ENCODE data around the gene MPPED2.

MPPED2 gene

DNA sequence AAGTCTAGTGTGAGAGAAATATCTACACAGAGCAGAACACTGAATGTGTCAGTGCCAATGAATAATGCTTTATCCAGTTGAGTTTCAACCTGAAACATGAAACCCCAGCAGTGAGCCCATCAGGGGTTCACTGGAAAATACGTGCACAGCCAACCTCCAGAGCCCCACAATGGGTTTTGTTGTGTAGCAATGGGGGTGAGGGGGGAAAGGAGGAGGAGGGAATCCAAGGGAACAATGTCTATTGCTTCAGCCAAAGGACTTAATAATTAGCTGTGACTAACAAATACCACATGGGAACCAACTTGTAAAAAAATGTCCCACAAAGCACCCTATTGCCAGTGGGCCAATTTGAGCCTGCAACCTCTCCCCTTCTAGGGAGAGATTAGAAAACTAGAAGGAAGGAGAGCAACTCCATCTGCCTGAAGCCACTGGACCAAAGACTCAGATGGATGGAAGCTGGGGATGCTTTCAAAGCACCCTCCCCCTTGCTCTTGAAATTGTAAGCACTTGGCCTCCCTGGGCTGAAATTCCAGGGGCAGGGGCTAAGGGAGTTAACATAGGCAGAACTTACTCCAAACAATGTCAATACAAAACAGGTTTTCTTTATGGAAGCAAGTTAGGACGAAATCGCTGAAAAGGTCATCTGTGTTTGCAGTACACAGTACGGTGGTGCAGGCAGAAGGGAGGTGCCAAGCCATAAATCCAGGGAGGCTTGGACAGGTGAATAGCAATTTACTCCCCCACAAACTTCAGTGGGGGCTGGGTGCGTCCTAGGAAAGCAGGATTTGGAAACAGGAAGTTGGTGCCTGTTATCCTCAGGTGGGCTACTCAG is 163.5 kb downstream of the MPPED2 start:
- DNase-seq (ENCODE audit: low read depth in 2 of 2): no peak

DNA sequence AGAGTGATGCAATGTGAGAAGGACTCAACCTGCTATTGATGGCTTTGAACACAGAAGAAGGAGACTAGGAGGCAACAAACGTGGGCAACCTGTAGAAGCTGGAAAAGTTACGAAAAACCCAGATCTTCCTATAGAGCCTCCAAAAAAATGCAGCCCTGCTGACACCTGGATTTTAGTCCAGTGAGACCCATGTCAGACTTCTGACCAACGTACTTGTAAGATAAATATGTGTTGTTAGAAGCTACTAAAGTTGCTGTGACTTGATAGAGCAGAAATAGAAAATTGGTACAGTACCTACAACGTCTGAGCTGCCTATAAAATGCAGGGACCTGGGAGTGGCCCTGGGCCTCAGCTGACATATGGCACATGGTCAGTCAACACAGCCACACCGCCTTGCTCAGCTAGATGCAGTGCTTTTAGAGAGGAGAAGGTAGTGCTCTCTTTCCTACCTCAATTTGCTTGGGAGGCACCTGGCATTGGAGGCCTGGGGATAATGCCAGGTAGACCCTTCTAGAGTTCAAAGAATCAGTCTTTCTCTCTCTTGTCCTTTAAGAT is 165.8 kb downstream of the MPPED2 start:
- no peak for DNase-seq (ENCODE audit: low read depth in 2 of 2)

DNA sequence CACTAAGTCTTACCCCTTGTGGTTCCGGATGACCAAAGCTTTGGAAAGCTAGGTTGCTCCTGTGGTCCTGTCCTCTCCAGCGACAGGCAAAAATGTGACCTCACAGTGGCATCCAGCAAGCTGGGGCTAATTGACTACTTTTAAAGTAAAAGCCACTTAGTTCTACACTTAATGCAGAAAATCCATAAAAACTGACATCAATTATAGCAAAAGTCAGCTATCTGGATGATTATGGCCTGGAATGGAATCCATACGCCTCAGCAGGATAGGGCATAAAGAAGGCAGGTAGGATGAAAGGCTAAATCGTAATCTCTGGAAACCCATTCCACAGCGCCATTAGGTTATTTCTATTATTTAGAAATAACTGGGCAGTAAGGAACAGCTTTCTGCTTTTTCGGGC is 171.3 kb downstream of the MPPED2 start:
- DNase-seq (ENCODE audit: low read depth in 2 of 2): no peak

DNA sequence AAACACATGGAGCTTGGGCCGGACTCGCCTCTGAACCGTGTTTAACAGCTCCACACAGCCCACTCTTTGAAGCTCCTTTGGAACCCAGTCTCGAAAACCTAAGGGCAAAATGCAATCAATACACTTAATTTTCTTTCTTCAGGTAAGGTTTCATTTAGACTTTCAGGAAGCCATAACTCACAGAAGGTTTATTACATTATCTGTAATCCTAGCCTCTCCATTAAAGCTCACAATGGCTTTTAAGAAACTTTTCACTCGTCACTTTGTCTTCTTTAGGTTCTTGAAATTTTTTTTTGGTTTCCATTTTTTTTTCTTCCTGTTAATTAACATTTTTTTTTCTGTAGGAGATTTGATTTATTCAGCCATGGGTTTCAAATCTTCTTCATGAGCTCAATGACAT is 171.9 kb downstream of the MPPED2 start:
- no peak for DNase-seq (ENCODE audit: low read depth in 2 of 2)

DNA sequence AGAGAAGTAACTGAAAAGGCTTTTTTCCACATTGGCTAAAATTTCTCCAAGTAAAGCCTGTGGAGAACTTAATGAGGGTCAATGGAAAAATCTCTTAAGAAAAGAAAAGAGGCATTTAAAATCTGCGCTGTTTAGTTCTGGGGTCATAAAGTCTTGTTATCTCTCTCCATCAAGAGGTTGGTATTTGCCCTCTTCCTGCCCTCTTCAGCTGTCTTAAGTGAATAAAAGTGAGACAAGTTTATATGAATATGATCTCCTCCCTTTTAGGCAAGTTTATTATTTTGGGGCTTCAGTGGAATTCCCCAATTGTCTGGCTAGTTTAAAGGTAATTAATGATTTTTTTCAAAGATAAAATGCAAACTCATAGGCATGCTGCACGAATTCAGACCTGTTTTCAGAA is 173.6 kb downstream of the MPPED2 start:
- DNase-seq (ENCODE audit: low read depth in 2 of 2): no peak

DNA sequence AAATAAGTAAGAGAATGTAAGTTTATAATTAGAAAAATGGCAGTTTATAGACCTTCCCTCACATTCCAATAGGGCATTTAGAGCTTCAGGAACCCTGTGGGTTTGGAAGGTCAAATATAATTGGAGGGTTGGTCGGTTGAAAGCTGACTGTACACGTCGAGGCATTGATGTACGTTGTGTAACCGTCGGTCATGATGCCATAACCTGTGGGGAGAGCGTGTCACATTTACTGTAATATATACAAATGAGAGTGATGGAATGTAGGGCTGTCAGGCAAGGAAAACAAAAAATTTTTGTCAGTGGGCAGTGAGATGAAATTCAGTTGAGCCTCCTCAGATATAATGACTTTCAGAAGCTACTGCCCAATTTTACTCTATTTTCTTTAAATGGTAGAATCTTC is 174.8 kb downstream of the MPPED2 start:
- DNase-seq (ENCODE audit: low read depth in 2 of 2): no peak

DNA sequence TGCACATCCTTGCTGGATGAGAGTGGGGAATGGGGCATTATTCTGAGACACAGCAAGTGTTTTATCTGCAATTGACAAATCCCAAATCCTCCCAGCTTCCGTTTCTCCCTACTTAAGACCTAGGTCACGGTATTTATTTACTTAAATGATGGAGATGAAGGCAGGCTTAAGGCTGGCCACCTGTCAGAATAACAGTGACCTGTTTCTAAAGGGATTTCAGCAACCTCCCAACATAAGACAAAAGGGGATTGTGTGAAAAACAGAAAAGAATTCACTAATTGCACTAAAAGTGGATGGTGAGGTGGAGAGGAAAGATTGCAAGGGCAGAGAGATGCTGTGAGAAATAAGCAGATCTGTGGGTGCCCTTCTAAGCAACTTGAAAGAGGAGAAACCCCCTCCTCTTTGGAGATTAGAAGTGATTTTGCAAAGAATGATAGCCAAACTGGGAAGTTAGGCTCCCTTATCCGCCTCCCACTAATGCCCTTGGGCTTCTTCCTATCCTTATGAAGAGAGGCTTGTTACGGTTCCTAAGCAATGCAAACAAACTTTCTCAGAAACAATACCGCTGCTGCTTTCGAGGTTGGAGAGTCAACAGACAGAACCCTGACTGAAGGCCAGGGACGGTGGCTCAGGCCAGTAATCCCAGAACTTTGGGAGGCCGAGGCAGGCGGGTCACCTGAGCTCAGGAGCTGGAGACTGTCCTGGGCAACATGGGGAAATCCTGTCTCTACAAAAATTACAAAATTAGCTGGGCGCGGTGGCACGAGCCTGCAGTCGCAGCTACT is 179.0 kb downstream of the MPPED2 start:
- DNase-seq (ENCODE audit: low read depth in 2 of 2): no peak

DNA sequence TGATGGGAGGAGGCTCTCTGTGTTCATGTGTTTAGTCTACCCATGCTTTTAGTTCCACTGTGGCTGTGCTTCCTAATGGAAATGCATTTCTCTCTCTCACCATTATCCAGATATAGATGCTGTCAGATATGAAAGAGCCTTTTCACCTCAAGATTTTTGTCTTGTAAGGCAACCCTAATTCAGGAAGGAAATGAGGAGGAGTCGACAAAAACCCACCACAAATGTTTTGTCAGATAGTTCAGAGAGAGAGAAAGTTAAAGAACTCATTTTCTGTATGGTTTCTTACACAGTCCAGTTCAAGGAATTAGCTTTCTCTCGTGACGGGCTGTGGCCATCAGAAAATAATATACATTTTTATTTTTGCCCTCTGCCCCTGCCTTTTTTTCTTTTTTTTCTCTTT is 180.8 kb downstream of the MPPED2 start:
- DNase-seq (ENCODE audit: low read depth in 2 of 2): no peak

DNA sequence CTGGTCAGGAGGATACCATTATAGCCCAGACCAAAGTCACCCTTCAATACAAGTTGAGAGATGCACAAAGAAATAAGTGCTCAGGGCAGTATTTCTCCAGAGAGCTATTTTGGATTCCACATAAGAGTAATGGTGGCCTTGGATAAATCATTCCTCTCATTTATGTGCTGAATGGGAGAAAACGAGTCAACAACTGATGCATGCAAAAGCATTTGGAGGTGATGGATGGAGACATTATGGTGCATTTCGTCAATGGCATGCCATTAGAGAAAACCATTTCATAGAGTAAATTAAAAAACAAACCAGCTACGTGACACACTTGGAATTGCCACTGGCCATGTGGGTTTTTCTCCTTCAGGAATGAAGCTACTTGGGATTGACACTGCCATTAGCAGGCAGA is 182.0 kb downstream of the MPPED2 start:
- DNase-seq (ENCODE audit: low read depth in 2 of 2): no peak

DNA sequence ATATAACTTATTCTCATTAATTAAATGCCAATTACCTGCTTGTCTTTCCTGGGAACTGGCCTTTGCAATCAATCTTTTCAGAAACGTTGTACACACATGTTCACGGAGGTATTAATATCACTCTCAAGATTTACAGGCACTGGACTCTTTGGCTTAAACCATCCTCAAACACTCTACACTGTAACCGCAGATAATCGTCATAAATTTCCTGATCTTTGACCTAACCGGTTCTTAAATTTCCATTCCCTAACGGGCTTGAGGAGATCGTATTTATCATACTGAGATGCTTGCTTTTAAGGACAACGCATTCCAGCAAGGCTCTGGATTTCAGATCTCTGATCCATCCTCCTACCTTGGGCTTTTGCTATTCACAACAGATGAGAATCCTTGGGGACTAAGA is 190.4 kb downstream of the MPPED2 start:
- DNase-seq (ENCODE audit: low read depth in 2 of 2): no peak

DNA sequence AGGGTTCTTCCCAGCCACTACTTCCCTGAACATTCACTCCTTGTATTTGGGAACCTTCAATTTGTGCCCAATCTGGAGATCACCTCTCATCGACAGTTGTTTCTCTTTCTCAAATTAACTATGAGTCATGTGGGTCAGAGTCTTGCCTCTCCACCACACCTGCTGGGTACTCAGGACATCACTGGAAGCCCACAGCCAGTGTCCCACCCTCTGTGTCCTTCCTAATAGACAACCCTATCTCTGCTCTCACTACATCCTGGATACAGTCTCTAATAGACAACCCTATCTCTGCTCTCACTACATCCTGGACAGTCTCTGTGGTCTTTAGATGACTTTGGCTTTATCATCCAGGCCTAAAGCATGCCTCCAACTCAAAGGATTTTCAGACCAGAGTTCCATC is 193.1 kb downstream of the MPPED2 start:
- DNase-seq (ENCODE audit: low read depth in 2 of 2): no peak

DNA sequence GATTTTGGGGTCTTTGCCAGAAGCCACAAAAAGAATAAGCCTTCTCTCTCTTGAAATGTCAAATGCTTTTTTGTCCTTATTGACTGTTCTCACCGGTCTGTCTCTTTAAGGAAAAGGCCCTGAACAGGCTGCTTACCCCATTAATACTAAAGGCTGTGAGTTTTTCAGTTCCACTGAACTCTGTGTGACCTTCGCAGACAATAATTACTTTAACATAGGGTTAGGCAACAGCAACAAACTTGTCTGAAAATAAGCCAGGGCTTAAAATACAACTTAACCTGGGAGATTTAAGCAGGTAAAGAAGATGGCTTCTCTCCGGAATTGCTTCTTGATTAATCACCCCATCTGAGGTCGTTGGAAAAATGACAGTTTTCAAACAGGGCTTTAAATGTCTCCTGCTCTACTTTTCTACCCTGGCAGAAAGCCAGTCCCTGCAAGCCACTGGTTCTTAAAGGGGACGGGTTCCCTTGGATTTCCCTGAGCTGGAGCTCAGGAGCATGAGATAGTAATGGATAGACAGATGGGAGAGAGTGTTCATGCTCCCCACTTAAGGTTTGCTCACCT is 193.8 kb downstream of the MPPED2 start:
- DNase-seq (ENCODE audit: low read depth in 2 of 2): no peak

DNA sequence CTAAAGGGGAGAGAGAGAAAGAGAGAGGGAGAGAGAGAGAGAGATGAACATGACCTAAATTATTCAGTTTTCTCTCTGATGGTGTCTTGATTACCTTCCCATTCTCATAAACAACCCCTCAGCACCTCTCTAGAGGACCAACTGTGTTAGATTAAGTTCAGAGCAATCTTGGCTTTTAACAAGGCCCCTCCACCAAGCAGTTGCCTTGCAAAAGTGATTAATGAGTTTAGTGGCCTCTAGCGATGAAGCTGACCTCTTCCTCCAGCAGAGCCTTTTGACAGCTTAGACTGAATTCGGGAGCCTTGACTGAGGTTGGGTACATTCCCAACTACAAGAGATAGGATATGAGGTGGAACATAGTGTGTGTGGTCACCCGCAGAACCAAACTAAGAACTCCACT is 197.2 kb downstream of the MPPED2 start:
- no peak for DNase-seq (ENCODE audit: low read depth in 2 of 2)

DNA sequence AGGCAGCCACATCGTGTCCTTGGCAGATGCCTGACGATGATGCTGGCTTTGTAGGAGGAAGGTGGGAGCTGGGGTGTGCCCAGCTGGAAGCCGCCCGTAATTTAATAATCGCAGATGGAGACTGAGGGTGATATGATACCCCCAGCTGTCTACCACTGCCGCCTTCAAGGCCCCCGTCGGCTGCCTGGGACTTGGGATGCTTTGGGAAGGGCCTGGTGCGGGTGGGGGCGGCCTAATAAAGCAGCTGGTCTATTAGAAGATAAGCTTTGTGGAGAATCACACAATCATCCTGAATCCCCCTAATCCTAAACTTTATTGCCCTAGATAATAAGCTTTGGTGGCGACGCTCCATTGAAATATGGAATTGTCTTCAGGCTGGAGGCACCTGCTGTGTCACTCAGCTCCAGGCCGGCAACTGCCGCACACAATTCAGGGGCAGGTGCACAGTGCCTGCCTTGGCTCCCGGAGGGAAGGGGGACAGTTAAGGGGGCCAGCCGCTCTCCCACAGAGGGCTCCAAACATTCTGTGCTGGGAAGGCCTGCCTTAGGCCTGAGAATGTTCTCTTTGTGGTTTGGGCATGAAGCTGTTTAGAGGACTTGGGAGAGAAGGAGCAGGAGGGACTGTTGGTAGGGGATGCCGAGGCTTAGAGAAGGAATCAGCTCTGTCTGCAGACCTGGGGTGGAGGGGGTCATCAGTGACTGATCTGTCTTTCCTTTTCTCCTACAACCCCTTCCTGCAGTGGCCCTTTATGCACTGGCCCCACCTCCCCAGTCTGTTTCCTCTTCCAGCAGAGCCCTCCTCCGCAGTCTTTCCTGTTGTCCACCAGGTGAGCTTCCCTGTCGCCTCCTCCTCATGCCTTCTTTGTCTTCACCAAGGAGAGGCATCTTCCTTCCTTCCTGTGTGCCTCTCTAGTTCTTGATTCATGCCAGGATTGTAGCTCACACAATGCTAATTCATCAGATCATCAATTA is 198.0 kb downstream of the MPPED2 start:
- DNase-seq (ENCODE audit: low read depth in 2 of 2): no peak

DNA sequence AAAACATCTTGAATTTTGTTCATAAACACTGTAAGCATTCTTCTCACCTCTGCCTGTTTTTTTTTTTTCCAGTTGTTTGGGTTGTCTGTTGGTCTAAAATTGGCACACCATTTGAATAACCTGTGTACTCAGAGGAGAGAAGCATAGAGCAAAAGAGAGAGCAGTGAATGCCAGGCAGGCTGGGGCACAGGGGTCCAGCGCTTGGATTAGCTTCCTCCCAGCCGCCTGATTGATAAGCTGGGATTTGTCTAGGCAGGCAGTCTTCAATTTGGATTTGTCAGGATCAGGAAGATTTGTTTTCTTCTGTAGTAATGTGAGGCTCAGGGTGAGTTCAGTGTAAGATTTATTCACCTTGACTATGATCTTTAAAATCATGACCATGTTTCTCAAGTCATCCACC is 204.3 kb downstream of the MPPED2 start:
- DNase-seq (ENCODE audit: low read depth in 2 of 2): no peak

DNA sequence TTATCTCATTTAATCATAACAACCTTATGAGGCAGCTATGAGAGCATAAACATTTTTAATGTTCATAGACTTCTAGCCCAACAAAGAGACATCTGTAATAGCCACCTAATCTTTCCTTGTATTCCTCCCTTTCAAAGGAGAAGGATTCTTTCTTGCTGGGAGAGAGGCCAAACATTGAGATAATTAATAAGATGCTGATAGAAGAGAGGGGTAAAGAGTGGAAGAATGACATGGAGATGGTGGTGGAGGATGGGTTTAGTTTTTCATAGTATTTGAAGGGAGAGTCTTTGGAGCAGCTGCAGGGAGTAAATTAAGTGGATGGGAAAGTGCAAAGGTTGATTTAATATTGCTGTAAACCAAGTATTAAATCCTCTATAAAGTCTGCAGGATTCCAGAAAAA is 205.3 kb downstream of the MPPED2 start:
- DNase-seq (ENCODE audit: low read depth in 2 of 2): no peak

DNA sequence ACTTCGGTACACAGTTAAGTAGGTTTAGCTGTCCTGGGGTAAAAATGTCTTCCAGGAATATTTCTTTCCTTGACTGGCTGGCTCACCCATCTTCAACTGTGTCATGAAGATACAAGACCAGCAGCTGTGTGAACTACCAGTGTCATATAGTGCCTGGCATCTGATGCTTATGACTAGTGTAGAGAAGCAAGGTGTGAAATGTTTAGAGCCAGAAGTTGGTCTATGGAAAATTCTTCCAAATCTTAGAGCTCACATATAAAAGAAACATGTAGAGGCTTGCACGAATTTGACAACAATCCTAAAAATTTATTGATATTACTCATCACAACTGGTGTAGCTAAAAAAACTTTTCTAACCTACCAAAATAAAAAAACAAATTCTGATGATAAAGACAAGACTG is 208.8 kb downstream of the MPPED2 start:
- DNase-seq (ENCODE audit: low read depth in 2 of 2): no peak

DNA sequence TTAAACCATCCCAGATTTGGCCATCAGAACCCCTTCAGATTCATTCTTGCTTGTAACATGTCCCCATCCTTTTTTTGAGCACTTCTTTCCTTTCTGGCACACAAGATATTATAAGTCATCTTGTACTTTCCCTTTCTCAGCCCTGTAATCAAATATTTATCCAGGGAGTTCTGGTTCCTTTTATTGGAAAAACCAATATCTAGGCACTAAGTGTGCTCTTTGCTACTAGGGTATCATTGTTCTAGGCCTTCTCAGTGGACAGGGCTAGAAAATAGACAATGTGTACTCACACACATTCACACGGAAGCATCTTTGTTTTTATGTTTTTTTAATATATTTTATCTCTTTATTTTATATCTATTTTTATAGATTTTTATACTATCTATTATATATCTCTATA is 216.0 kb downstream of the MPPED2 start:
- DNase-seq (ENCODE audit: low read depth in 2 of 2): no peak

DNA sequence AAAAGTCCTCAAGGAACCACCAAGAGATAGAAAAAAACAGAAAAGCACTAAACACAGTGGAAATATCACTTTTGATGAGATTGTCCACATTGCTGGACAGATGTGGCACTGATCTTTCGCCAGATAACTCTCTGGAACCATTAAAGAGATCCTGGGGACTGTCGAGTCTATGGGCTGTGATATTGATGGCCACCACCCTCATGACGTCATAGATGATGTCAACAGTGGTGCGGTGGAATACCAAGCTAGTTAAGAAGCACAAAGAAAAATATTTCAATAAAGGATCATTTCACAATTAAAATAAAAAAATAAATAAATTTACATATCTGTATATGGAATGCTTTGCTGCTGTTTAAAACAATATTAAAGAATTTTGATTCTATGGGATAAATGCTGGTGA is 217.8 kb downstream of the MPPED2 start:
- no peak for DNase-seq (ENCODE audit: low read depth in 2 of 2)

DNA sequence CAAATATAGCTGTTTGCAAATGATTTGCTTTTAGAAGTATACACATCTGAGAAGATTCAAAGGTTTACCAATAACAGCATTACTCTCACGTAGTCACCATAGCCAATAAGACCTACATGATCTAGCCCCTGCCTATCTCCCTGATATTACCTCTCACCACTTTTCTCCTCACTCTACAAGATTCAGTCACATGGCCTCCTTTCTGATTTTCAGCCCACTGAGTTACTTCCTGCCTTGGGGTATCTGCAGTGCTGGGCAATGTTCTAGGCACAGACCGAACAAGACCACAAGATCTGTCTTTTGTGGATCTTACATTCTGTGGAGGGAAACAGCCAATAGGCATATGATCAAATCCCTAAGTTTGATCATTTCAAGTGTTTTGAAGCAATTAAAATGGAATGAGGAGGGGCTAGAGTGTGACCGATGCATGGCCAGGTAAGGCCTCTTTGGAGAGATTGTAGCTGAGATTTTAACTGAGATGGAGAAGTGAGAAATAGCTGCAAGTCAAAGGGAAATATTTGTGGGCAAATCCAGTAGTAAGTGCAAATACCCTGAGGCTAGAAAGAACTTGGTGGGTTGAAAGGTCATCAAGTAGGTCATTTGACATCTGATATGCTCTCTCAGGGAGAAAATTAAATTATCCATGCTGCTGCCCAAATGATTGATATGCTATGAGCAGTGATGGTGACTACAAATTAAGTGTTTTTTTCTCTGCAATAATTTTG is 220.2 kb downstream of the MPPED2 start:
- DNase-seq (ENCODE audit: low read depth in 2 of 2): no peak
